Measurements from ENCODE around the gene STAG1.
"Not testable (repeated sequence)": the region's sequence is repeated elsewhere in the genome, so short reads cannot be mapped to it uniquely, and the experiment has no call there.

Gene STAG1

DNA sequence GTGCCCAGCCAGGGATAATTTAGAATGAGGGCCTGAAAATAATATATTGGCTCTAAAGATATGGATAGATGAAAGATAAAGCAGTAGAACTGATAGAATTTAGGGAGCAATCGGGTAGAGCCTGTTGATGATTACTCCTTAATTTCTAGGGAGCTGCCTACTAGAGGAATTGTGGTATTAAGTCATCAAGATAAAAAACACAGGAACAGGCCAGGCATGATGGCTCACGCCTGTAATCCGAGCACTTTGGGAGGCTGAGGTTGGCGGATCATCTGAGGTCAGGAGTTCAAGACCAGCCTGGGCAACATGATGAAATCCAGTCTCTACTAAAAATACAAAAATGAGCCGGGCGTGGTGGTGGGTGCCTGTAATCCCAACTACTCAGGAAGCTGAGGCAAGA lies 371.6 kb downstream of the STAG1 start:
- DNase-seq (ENCODE audit: insufficient read length, low spot score) (no peak), FAIRE-seq (no peak)
- TF ChIP-seq, protein P1, sequence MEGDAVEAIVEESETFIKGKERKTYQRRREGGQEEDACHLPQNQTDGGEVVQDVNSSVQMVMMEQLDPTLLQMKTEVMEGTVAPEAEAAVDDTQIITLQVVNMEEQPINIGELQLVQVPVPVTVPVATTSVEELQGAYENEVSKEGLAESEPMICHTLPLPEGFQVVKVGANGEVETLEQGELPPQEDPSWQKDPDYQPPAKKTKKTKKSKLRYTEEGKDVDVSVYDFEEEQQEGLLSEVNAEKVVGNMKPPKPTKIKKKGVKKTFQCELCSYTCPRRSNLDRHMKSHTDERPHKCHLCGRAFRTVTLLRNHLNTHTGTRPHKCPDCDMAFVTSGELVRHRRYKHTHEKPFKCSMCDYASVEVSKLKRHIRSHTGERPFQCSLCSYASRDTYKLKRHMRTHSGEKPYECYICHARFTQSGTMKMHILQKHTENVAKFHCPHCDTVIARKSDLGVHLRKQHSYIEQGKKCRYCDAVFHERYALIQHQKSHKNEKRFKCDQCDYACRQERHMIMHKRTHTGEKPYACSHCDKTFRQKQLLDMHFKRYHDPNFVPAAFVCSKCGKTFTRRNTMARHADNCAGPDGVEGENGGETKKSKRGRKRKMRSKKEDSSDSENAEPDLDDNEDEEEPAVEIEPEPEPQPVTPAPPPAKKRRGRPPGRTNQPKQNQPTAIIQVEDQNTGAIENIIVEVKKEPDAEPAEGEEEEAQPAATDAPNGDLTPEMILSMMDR (IDR thresholded peaks at IDR 0.05; ENCODE audit: insufficient read depth, missing control alignments): no peak

DNA sequence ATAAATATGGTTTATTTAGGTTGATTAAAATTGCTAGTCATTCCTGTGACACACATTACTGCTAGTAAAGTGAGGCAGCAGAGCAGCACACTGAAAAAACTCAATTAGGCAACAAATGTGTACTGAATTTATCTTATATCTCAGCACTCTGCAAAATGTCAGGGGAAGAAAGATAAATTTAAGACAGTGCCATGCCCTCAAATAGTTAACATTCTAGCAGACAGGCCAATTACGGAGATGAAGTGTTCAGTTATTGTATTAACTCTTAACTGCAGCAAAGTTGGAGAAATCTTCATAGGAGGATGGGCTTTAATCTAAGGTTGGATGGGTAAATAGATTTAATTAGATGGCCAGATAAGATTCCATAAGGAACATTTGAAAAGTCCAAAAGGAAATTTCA lies 374.2 kb downstream of the STAG1 start:
- TF ChIP-seq, protein P1 (IDR thresholded peaks at IDR 0.05; ENCODE audit: insufficient read depth, missing control alignments): no peak
- DNase-seq (ENCODE audit: insufficient read length, low spot score): no peak
- no peak for FAIRE-seq

DNA sequence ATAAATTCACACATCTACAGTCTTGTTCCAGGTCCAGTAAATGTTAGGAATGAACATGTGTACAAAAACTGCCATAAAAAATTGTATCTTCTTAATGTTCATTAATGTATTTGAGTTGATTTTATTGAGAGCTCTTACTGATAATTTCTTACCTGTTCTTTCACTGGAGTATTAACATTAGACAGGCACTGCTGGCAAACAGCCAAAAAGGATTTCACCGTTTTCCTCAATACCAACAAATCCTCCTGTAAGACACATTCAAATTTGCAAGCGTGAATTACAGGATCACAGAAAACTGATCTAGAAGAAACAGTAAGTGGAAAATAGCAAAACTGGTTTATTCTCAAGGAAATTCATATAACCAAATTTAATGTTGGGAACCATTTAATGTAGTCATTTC lies 374.7 kb downstream of the STAG1 start:
- TF ChIP-seq, protein P1 (IDR thresholded peaks at IDR 0.05; ENCODE audit: insufficient read depth, missing control alignments): no peak
- DNase-seq (ENCODE audit: insufficient read length, low spot score) (no peak), FAIRE-seq (peak; percentile 25)

DNA sequence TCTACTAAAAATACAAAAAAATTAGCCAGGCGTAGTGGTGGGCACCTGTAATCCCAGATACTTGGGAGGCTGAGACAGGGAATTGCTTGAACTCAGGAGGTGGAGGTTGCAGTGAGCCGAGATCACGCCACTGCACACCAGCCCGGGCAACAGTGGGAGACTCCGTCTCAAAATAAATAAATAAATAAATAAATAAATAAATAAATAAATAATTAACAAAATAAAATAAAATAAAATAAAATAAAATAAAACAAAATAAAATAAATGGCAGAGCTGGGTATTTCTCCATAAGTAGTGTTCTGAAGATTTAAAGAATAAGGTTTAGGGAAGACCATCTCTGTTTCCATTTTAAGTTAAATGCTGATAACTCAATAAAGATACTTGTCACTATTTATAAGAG lies 376.4 kb downstream of the STAG1 start:
- not testable (repeated sequence) for DNase-seq (ENCODE audit: insufficient read length, low spot score); FAIRE-seq

DNA sequence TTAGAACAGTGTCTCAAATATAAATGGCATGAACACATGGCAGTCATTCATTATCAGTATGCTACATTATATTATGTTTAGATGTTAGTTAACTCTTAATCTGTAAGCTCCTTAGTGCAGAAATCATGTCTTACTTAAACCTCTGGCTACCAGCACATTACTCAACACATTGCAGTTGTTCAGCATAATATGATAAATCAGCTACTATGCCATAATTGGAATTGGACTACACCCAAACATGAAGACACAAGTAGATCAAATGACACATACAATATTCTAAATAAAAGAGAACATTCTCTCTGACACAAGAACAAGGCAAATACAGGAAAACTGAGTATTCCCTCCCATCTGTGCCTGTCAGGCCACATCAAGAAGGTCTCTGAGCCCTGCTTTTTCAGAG lies 385.9 kb downstream of the STAG1 start:
- TF ChIP-seq, protein P1 (IDR thresholded peaks at IDR 0.05; ENCODE audit: insufficient read depth, missing control alignments): no peak
- FAIRE-seq: peak; percentile 92
- DNase-seq (ENCODE audit: insufficient read length, low spot score): no peak

DNA sequence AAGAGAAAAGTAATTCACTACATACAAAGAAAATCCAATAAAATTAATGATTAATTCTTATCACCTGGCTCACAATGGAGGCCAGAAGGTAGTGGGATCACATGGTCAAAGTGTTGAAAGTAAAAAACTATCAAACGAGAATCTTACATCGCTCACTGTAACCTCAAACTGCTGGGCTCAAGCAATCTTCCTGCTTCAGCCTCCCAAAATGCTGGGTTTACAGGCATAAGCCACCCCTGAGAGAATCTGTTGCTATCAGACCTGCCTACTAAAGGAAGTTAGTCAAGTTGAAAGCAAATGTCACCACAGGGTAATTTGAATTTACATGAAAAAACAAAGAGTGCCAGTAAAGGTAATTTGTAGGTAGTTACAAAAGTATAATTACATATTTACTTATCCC lies 398.7 kb downstream of the STAG1 start:
- DNase-seq (ENCODE audit: insufficient read length, low spot score) (no peak), FAIRE-seq (peak; percentile 6)
- TF ChIP-seq, protein P1 (IDR thresholded peaks at IDR 0.05; ENCODE audit: insufficient read depth, missing control alignments): no peak

DNA sequence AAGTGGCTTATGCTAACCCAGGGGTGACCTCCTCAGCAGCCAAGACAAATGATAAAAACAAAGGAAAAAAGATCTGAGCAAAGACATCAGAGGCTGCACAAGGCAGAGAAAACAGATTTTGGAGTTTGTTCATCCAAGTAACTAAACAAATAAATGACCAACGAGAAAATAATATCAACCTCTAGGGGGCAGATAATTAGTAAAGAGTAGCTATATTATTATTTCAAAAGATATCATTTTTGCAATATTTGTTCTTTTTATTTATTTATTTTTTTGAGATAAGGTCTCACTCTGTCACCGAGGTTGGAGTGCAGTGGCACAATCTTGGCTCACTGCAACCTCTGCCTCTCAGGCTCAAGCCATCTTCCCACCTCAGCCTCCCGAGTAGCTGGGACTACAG lies 400.3 kb downstream of the STAG1 start:
- FAIRE-seq: no peak
- no peak for DNase-seq (ENCODE audit: insufficient read length, low spot score)
- TF ChIP-seq, protein P1 (IDR thresholded peaks at IDR 0.05; ENCODE audit: insufficient read depth, missing control alignments): no peak

DNA sequence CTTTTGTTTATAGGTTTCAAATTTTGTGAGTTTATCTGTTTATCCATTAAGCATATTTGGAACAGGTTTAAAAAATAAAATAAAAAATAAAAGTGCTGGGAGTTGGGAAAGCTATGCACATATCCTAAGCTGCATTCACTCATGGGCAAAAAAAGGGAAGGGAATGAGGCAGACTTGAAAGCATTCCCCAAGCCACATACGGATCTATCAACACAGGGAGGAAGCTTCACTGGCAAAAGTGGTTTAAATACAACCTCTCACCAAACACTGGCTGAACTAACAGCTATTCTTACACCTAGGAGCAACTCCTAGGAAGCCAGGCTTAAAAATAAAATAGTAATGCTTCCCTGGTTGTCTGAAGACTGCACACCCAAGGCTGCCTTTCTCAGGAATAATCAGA lies 400.8 kb downstream of the STAG1 start:
- no peak for FAIRE-seq
- DNase-seq (ENCODE audit: insufficient read length, low spot score): no peak
- TF ChIP-seq, protein P1 (IDR thresholded peaks at IDR 0.05; ENCODE audit: insufficient read depth, missing control alignments): no peak

Data from D721Med (cell line).